GM12865 (cell line): ENCODE results near the gene SLC16A12.

Experiments
- DNase-seq: peaks from one replicate; pipeline ENCODE4 v3.0.0; 2010; ENCODE audit warnings: low read depth
- H3K4me3 ChIP-seq: 2 replicates; pipeline ENCODE4 v1.5.1; 2011; ENCODE audit warnings: mild to moderate bottlenecking, low read depth, low read length, control low read depth
- CTCF ChIP-seq: IDR thresholded peaks from 2 replicates; pipeline ENCODE4 v1.5.1; 2011; ENCODE audit warnings: low read length, control low read depth, low read depth, inconsistent platforms; ENCODE audit not compliant: insufficient read depth; ENCODE audit errors: missing control alignments

Gene SLC16A12, protein sequence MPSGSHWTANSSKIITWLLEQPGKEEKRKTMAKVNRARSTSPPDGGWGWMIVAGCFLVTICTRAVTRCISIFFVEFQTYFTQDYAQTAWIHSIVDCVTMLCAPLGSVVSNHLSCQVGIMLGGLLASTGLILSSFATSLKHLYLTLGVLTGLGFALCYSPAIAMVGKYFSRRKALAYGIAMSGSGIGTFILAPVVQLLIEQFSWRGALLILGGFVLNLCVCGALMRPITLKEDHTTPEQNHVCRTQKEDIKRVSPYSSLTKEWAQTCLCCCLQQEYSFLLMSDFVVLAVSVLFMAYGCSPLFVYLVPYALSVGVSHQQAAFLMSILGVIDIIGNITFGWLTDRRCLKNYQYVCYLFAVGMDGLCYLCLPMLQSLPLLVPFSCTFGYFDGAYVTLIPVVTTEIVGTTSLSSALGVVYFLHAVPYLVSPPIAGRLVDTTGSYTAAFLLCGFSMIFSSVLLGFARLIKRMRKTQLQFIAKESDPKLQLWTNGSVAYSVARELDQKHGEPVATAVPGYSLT

DNA sequence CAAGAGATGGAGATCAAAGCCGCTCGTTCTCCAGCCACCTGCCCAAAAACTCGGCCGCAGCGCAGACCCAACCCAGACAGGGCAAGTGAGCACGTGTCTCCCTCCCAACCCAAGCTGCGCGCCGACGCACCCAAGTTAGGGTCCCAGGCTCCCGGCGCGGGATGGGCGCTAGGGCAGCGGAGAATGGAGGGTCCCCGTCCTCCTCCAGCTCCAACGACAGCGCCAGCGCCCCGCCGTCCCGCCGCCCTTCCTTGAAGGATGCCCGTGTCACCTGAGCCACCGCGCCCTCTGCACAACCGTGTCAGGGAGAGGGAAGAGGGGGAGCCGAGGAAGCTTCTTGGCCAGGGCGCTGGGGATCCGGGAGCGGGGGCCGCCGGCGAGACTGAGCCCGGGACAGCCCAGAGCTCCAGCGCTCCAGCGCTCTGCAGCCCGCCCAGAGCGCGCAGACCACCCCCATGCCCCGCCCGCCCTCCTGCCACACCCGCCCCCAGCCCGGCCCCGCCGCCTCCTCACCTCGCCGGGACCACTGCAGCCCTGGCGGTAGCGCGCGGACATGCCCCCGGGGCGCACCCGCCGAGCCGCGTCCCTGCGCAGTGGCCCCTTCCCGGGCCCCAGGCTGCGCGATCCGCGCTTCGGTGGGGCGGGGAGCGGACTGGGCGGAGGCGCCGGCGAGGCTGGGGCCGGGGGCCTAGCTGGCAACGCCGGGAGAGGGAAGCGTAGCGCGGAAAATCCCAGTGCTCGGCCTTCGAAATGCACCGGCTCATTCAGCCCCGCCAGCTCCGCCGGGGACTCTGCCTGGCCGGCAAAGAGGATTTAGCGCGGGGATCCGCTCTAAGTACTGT, at the start of gene SLC16A12:
TSS of gene SLC16A12 (minus strand) at position 424 of the 842 bp plus-strand sequence. CDS start 73,016 bp downstream, outside the sequence.
- H3K4me3 ChIP-seq: no peak within 1 kb of the TSS
- no peak for DNase-seq
- no peak for TF ChIP-seq CTCF

- no peak overlapping the region for H3K4me3 ChIP-seq
- DNase-seq: no peak
- no peak for TF ChIP-seq CTCF
Measured at GRCh38 chr10:89582022-89582421, 46.6 kb upstream of the SLC16A12 start.

DNA sequence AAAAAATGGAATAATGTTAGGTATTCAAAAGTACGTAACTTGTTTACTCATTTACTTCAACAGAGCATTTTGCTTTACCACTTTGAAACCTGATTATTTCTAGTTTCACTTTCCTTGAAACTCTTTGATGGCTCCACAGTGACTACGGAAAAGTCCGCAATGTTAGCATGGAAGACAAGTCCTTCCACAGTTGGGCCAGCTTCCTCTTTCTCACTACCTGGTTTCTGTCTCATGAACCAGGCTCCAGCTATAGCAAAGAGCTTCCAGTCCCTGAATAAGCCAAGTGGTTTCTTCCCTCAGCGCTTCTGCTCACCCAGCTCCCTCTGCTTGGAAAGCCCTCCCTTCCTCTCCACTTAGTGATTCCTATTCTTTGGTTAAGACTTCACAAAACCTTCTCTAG, 44.8 kb upstream of the SLC16A12 start:
- TF ChIP-seq CTCF: no peak
- no peak for DNase-seq
- H3K4me3 ChIP-seq: no peak overlapping the region

DNA sequence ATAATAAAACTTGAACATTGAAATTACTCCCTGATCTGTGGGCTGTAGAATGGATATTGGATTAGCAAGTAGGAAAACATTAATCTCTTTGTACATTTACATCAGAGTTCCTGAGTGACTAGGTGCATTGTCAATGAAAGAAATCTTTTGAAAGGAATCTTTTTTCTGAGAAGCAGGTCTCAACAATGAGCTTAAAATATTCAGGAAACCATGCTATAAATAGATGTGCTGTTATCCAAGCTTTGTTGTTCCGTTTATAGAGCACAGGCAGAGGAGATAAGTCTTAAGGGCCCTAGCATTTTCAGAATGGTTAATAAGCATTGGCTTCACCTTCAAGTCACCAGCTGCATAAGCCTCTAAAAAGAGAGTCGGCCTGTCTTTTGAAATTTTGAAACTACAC, 41.3 kb upstream of the SLC16A12 start:
- TF ChIP-seq CTCF: no peak
- no peak for DNase-seq
- no peak overlapping the region for H3K4me3 ChIP-seq

DNA sequence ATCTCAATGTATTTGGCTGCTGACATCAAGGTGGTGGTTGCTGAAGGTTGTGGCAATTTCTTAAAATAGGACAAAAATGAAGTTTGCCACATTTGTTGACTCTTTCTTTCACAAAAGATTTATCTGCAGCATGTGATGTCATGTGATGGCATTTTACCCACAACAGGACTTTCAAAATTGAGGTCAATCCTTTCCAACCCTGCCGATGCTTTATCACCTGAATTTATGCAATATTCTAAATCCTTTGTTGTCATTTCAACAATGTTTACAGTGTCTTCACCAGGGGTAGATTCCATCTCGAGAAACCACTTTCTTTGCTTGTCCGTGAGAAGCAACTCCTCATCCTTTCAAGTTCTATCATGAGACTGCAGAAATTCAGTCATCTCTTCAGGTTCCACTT, 40.6 kb upstream of the SLC16A12 start:
- DNase-seq: no peak
- TF ChIP-seq CTCF: no peak
- H3K4me3 ChIP-seq: no peak overlapping the region

DNA sequence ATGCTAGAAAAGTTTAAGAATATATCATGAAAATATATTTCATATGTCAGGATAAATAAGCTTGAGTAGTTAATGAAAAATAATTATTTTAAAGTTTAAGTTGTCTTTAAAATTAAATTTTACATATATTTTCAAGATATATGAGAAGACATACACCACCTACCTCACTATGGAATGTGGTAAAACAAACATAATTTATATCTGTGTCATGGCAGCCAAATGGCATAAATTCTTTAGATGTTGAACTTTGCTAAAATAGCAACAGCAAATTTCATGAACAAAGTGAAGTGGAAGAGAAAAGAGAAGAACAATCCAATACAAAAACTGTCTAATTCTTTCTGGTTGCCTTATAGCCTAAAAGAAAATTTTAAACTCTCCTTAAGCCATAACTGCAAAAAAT, 39.6 kb upstream of the SLC16A12 start:
- TF ChIP-seq CTCF: no peak
- H3K4me3 ChIP-seq: no peak overlapping the region
- no peak for DNase-seq
